IMR-90 (cell line): Measurements from ENCODE around the gene STRN4. TPM values are rescaled to one million over a fixed set of nuclear protein-coding genes. Genes with fewer than 3 reads are reported as not detected.

Experiments used
- ATAC-seq: fragments of 200-7000 bp; cut with Tn5 transposase; 2 replicates; pipeline ENCODE4 v1.9.1; 2020; ENCODE audit warnings: low read depth, mild to moderate bottlenecking, moderate library complexity
- BruUV-seq: library from RNA; stranded (reverse); fragments of 400-500 nt; replicated peaks from 2 replicates; lab custom pipeline; 2021; lab: Mats Ljungman, UMichigan
- CTCF ChIA-PET: fragments of 300-600 bp; formaldehyde crosslinking; extraction: SDS; loops from one replicate; lab custom pipeline; 2021; ENCODE audit warnings: antibody characterized with exemption; lab: Yijun Ruan, JAX
- POLR2A ChIA-PET: fragments of 300-600 bp; sonication (Branson Sonifier 250); formaldehyde crosslinking; loops from one replicate; lab custom pipeline; 2022; ENCODE audit warnings: antibody characterized with exemption; ENCODE audit not compliant: unreplicated experiment; lab: Charles Lee
- DNase-seq: peaks from one replicate; pipeline ENCODE4 v3.0.0; 2013
- H2AFZ ChIP-seq: replicated peaks from 2 replicates; pipeline ENCODE3; 2013; ENCODE audit warnings: low read length, mild to moderate bottlenecking; ENCODE audit not compliant: poor library complexity
- H2AK5ac ChIP-seq: 2 replicates; pipeline ENCODE4 v1.6.1; 2013; ENCODE audit warnings: low read depth, low read length, inconsistent platforms
- H2AK9ac ChIP-seq: replicated peaks from 2 replicates; pipeline ENCODE3; 2013; ENCODE audit warnings: mild to moderate bottlenecking, low read depth, low read length, moderate library complexity; ENCODE audit not compliant: poor library complexity
- H2BK120ac ChIP-seq: 2 replicates; pipeline ENCODE4 v1.6.1; 2013; ENCODE audit warnings: low read depth, low read length, inconsistent platforms
- H2BK15ac ChIP-seq: 3 replicates; pipeline ENCODE4 v1.6.1; 2013; ENCODE audit warnings: low read depth, low read length, inconsistent platforms
- H2BK20ac ChIP-seq: 2 replicates; pipeline ENCODE4 v1.6.1; 2013; ENCODE audit warnings: low read depth, mild to moderate bottlenecking, inconsistent platforms, low read length, moderate library complexity
- H2BK5ac ChIP-seq: 2 replicates; pipeline ENCODE4 v1.6.1; 2013; ENCODE audit warnings: mild to moderate bottlenecking, low read depth, low read length, inconsistent platforms; ENCODE audit not compliant: poor library complexity, severe bottlenecking
- H3K14ac ChIP-seq: replicated peaks from 2 replicates; pipeline ENCODE4 v1.6.1; 2013; ENCODE audit warnings: low read depth, low read length, inconsistent platforms
- H3K18ac ChIP-seq: 2 replicates; pipeline ENCODE4 v1.6.1; 2013; ENCODE audit warnings: low read depth, low read length, control low read depth
- H3K23ac ChIP-seq: 2 replicates; pipeline ENCODE4 v1.6.1; 2013; ENCODE audit warnings: low read depth, low read length, inconsistent platforms
- H3K27ac ChIP-seq: 2 replicates; pipeline ENCODE4 v1.5.1; 2013; ENCODE audit warnings: mild to moderate bottlenecking, control low read depth, low read length; ENCODE audit not compliant: insufficient read depth
- H3K27me3 ChIP-seq: 2 replicates; pipeline ENCODE4 v1.6.1; 2013; ENCODE audit warnings: low read length; ENCODE audit not compliant: control insufficient read depth, insufficient read depth
- H3K36me3 ChIP-seq: 2 replicates; pipeline ENCODE4 v1.6.1; 2013; ENCODE audit warnings: low read length, mixed read lengths; ENCODE audit not compliant: control insufficient read depth, insufficient read depth
- H3K4ac ChIP-seq: 2 replicates; pipeline ENCODE4 v1.6.1; 2013; ENCODE audit warnings: low read depth, low read length, inconsistent platforms
- H3K4me1 ChIP-seq: 2 replicates; pipeline ENCODE4 v1.6.1; 2013; ENCODE audit warnings: low read length, mixed read lengths; ENCODE audit not compliant: control insufficient read depth, insufficient read depth
- H3K4me2 ChIP-seq: 2 replicates; pipeline ENCODE4 v1.6.1; 2013; ENCODE audit warnings: low read depth, mild to moderate bottlenecking, control low read depth, low read length, moderate library complexity
- H3K4me3 ChIP-seq: 2 replicates; pipeline ENCODE4 v1.5.1; 2013; ENCODE audit warnings: low read depth, mild to moderate bottlenecking, control low read depth, low read length, moderate library complexity; ENCODE audit not compliant: insufficient read depth
- H3K56ac ChIP-seq: 2 replicates; pipeline ENCODE4 v1.6.1; 2013; ENCODE audit warnings: low read length, inconsistent platforms; ENCODE audit not compliant: insufficient read depth; ENCODE audit errors: extremely low read depth
- H3K79me1 ChIP-seq, 2 experiments: 2 replicates each; pipeline ENCODE4 v1.6.1; 2013; ENCODE audit warnings: low read length in 2 of 2, inconsistent platforms in 1 of 2, low read depth in 1 of 2
- H3K9ac ChIP-seq: 2 replicates; pipeline ENCODE4 v1.6.1; 2013; ENCODE audit warnings: low read depth, low read length, control low read depth
- H3K9me1 ChIP-seq: 2 replicates; pipeline ENCODE4 v1.6.1; 2013; ENCODE audit warnings: low read length, inconsistent platforms; ENCODE audit not compliant: insufficient read depth
- H3K9me3 ChIP-seq: 2 replicates; pipeline ENCODE4 v1.6.1; 2013; ENCODE audit warnings: low read length; ENCODE audit not compliant: control insufficient read depth, insufficient read depth
- H4K20me1 ChIP-seq: 2 replicates; pipeline ENCODE4 v1.6.1; 2013; ENCODE audit warnings: low read length, inconsistent platforms; ENCODE audit not compliant: insufficient read depth
- H4K5ac ChIP-seq: 2 replicates; pipeline ENCODE4 v1.6.1; 2013; ENCODE audit warnings: mild to moderate bottlenecking, low read depth, low read length, control low read depth
- H4K8ac ChIP-seq, 2 experiments: 2 replicates each; pipeline ENCODE4 v1.6.1; 2013; ENCODE audit warnings: low read depth in 2 of 2, low read length in 2 of 2, control low read depth in 1 of 2, inconsistent platforms in 1 of 2
- H4K91ac ChIP-seq: 2 replicates; pipeline ENCODE4 v1.6.1; 2013; ENCODE audit warnings: low read depth, low read length, inconsistent platforms; ENCODE audit not compliant: insufficient read depth
- CHD1 ChIP-seq: IDR thresholded peaks from 2 replicates; pipeline ENCODE4 v1.6.1; 2012; ENCODE audit warnings: low read depth, low read length, improper control_type of control experiment
- MAZ ChIP-seq: IDR thresholded peaks from 2 replicates; pipeline ENCODE4 v1.6.1; 2012; ENCODE audit warnings: low read depth, mild to moderate bottlenecking, low read length, improper control_type of control experiment, moderate library complexity, borderline replicate concordance
- RCOR1 ChIP-seq: IDR thresholded peaks from 2 replicates; pipeline ENCODE4 v1.6.1; 2012; ENCODE audit warnings: mild to moderate bottlenecking, low read length, improper control_type of control experiment; ENCODE audit not compliant: insufficient replicate concordance
- WGBS, 2 experiments: methylation state at CpG; one replicate each; pipeline versions ENCODE4 v1.1.5 to v1.1.7; 2013; ENCODE audit warnings: missing lambda C conversion rate in 2 of 2; ENCODE audit not compliant: insufficient read length in 1 of 2; ENCODE audit errors: extremely low coverage in 2 of 2; 5-methylcytosine and 5-hydroxymethylcytosine counted together
- dilution Hi-C: fragments of 300-500 bp; cut with HindIII; formaldehyde crosslinking; loops from one replicate; pipeline ENCODE4 v1.14.3; 2018; ENCODE audit warnings: low sequenced_read_pairs; ENCODE audit not compliant: unreplicated experiment
- in situ Hi-C: fragments of 300-500 bp; cut with MboI; formaldehyde crosslinking; loops from 3 replicates; pipeline ENCODE4 v1.14.3; 2019; ENCODE audit warnings: low sequenced_read_pairs, inconsistent platforms, mixed read lengths
- intact Hi-C: fragments of 100-400 bp; cut with micrococcal nuclease; formaldehyde crosslinking; loops from 2 replicates; pipeline ENCODE4 v1.10.0; 2022
- polyA plus RNA-seq, 3 experiments: library from polyadenylated mRNA; depleted of rRNA; stranded (reverse); fragments of >200 nt; gene quantifications; 2 replicates each; pipeline ENCODE4 v1.2.3, GENCODE V29; 2012; ENCODE audit warnings: low replicate concordance in 1 of 3
- total RNA-seq: library from RNA; depleted of rRNA; stranded (reverse); fragments of >200 nt; gene quantifications from 2 replicates; pipeline ENCODE4 v1.2.3, GENCODE V29; 2012
- TF ChIP-seq, protein P1 (sequence below): conservative IDR thresholded peaks from 2 replicates; pipeline ENCODE4 v1.5.1; 2012; ENCODE audit warnings: mild to moderate bottlenecking, low read depth, low read length, improper control_type of control experiment

Gene STRN4
- total and polyA plus RNA-seq, 2 of the 4 experiments (the other 2 are of a cell fraction) = 36.7 to 112 TPM

DNA sequence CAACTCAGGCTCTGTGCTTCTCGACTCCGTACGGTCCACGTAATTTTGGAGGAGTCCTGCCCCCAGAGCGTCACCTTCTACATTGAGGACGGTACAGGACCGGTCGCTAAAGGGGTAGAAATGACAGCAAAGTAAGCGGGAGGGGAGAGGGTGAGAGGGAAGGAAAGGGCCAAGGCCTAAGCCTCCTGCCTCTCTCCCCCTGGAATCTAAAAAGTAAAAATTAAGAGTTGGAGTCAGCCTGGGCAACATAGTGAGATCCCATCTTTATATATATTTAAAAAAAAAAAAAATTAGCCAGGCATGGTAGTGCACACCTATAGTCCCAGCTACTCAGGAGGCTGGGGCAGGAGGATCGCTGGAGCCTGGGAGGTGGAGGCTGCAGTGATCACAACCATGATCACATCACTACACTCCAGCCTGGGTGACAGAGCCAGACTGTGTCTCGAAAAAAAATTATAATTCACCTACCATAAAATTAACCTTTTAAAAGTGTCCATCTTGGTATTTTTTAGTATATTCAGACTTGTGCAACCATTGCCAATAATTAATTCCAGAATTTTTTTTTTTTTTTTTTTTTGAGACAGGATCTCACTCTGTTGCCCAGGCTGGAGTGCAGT is 29.5 kb upstream of the STRN4 start:
- DNase-seq (no peak), ATAC-seq (no peak)
- Histone ChIP-seq H2BK15ac (no peak overlapping the region), H2AK5ac (no peak overlapping the region), H3K27ac (no peak overlapping the region), H2BK5ac (no peak overlapping the region), H3K9me3 (no peaks in the 10 kb centered on the region), H2BK20ac (no peak overlapping the region), H3K14ac (no peak overlapping the region), H3K18ac (no peak overlapping the region), H4K91ac (no peak overlapping the region), H4K20me1 (peaks cover 65% of the 10 kb centered on the region), H3K56ac (no peak overlapping the region), H2AFZ (no peak overlapping the region), H3K9ac (no peak overlapping the region), H3K4me1 (no peaks in the 10 kb centered on the region), H4K5ac (no peak overlapping the region), H3K4me2 (no peak overlapping the region), H3K36me3 (peaks cover 60% of the 10 kb centered on the region), H3K23ac (no peak overlapping the region), H4K8ac (no peak overlapping the region), H3K4me3 (no peak overlapping the region), H3K4ac (no peak overlapping the region), H3K79me1 (peaks cover 33 to 53% of the 10 kb centered on the region in 2 experiments), H3K9me1 (peaks cover 3% of the 10 kb centered on the region; the same call in 1 of the 2 replicates), H2AK9ac (no peak overlapping the region), H3K27me3 (no peaks in the 10 kb centered on the region), H2BK120ac (no peak overlapping the region)
- TF ChIP-seq MAZ (no peak), CHD1 (no peak), RCOR1 (no peak)
- TF ChIP-seq, protein P1, sequence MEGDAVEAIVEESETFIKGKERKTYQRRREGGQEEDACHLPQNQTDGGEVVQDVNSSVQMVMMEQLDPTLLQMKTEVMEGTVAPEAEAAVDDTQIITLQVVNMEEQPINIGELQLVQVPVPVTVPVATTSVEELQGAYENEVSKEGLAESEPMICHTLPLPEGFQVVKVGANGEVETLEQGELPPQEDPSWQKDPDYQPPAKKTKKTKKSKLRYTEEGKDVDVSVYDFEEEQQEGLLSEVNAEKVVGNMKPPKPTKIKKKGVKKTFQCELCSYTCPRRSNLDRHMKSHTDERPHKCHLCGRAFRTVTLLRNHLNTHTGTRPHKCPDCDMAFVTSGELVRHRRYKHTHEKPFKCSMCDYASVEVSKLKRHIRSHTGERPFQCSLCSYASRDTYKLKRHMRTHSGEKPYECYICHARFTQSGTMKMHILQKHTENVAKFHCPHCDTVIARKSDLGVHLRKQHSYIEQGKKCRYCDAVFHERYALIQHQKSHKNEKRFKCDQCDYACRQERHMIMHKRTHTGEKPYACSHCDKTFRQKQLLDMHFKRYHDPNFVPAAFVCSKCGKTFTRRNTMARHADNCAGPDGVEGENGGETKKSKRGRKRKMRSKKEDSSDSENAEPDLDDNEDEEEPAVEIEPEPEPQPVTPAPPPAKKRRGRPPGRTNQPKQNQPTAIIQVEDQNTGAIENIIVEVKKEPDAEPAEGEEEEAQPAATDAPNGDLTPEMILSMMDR = no peak
- dilution Hi-C loops (no loop called here), in situ Hi-C loops (no loop called here), intact Hi-C loops (no loop called here)
- POLR2A ChIA-PET = no interaction called here
- no TSS peak for BruUV-seq
- WGBS, 2 experiments = no CpG with 5 or more reads among the region's 11 CpGs
- CTCF ChIA-PET = no interaction called here
